Activated CD4-positive, CD25-positive, alpha-beta regulatory T cell (primary cell): ENCODE results near the gene PDZD4.

Experiments
- DNase-seq, 4 experiments: peaks; one replicate each; lab custom pipeline; 2025; lab: John Stamatoyannopoulos, UW

PDZD4 gene

DNA sequence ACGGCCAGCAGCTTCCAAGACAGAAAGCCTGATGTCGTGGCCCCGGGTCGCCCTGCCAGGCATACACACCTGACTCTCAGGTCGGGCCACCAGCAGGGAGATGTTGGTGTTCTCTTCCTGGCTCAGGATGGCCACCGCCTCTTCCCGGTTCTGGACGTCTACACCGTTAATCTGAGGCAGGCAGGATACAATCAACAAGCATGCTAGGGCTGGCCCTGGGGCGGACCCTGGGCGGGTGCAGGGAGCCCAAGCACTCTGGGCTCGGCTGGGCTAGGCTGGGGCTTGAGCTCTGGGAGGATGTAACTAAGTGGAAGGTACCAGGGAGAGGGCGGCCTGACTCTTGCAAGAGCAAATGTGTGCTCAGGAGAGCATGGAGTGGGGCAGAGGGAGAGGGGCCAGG is 24.9 kb downstream of the PDZD4 start:
- DNase-seq, result no peak

GRCh38 chrX:153804621-153805020 is 25.7 kb downstream of the PDZD4 start:
- no peak for DNase-seq

GRCh38 chrX:153804100-153804595 is 26.2 kb downstream of the PDZD4 start:
- no peak for DNase-seq

GRCh38 chrX:153803211-153804099 is 26.9 kb downstream of the PDZD4 start:
- DNase-seq, result no peak

DNA sequence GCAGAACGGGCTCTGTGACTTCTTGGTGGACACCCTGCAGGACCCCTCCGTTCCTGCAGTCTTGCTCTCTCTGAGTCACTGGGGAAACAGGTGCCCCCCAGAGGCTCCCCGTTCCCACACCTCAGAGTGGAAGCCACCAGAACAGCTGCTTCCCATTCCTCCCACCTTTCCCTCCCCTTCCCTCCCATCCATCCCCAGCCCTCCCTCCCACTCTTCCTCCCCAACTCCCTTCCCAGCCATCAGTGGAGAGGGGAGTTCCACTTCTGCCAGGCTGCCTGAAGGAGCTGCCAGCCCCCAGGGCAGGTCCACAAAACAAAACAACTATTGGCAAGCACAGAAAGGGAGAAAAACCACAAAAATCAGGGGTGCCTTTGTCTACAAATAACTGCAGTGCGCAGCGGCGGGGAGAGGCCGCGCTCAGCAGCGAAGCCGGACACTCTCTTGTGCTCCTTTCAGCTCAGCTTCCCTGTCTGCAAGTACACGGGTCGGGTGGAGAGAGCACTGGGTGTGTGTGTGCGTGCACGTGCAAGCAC is 27.8 kb downstream of the PDZD4 start:
- no peak for DNase-seq

- no peak for DNase-seq
Measured at GRCh38 chrX:153801669-153802068, 28.7 kb downstream of the PDZD4 start.

- no peak for DNase-seq
Measured at GRCh38 chrX:153800746-153801145, 29.6 kb downstream of the PDZD4 start.

- DNase-seq, result no peak
Measured at GRCh38 chrX:153800177-153800722, 30.1 kb downstream of the PDZD4 start.

GRCh38 chrX:153799326-153799725 is 31.0 kb downstream of the PDZD4 start:
- no peak for DNase-seq

DNA sequence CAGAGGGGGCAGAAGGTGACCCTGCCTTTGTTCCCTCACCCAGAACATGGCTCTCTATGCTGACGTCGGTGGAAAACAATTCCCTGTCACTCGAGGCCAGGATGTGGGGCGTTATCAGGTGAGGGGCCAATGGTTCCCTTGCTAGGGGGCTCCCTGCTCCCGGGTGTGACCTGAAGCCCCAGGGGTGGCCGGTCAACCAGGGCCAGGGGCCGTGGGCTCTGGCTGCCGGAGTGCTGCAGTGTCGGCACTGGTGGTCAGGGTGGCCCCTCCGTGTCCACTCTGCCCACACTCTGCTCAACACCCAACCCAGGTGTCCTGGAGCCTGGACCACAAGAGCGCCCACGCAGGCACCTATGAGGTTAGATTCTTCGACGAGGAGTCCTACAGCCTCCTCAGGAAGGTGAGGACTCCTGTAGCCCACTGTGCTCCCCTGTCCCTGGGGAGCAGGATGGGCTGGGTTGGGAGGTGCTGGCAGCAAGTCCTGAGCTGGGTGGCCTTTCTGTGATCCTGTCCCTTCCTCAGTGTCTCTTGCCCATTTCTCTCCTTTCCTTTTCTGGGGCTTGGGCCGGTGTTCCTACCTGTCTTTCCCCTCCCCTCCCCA is 32.8 kb downstream of the PDZD4 start:
- DNase-seq, result no peak

- no peak for DNase-seq
Measured at GRCh38 chrX:153794897-153795816, 35.2 kb downstream of the PDZD4 start.

DNA sequence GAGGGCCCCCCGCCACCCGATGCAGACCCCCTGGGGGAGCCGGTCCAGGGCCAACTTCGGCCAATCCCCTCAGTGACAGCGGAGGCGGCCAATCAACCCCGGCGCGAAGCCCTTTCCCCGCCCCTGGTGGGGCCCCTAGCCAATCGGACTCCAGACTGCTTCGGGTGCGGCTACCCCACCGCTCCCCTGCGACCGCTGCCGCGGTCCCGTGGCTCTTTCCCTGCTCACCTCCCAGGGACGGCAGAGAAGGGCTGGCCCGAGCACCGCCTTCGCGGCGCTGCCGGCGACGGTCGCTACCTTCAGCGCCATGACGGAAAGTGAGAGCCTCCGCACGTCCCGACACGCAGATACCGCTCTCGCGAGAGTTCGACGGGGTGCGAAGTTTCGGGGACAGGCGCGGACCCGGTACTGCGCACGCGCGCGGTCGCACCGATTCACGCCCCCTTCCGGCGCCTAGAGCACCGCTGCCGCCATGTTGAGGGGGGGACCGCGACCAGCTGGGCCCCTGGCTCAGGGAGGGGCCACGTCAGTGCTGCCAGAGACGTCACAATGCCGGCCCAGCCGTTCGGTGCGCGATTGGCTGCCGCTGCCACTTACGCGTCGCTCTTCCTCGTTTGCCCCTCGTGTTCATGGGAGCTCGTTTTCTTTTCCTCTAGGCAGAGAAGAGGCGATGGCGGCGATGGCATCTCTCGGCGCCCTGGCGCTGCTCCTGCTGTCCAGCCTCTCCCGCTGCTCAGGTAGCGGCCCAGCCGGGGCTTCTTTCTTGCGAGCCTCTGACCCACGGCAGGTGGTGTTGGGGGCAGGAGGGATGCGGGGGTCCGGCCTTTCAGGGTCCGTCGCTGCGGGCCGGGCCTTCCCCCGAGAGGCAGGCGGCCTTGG is 36.1 kb downstream of the PDZD4 start, which contains the start of the genes IDH3G and SSR4:
TSS of gene IDH3G (minus strand) at position 358 of the 879 bp plus-strand sequence. CDS start at position 309, 49 bp downstream.
TSS of gene SSR4 (plus strand) at position 651 of the 879 bp plus-strand sequence. CDS start at position 671, 20 bp downstream.
- DNase-seq, result peak; percentile 77 to 86 (median 86)

DNA sequence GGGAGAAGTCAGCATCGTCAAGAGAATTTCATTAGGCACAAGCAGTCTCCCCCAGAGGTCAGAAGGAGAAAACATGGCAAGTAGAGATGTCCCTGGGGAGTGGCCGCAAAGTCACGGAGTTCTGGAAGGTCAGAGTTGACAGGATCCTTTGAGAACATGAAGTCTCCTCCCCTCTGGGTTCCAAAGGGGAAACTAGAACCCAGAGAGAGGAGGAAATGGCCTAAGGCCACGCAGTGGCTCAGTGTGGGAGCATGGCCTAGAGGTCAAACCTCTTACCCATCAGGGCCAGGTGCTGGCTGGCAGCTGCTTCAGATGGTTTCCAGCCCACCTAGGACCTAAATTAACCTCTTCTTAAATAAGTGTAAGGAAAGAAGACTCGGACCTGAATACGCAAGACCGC is 37.1 kb downstream of the PDZD4 start:
- DNase-seq, result no peak

DNA sequence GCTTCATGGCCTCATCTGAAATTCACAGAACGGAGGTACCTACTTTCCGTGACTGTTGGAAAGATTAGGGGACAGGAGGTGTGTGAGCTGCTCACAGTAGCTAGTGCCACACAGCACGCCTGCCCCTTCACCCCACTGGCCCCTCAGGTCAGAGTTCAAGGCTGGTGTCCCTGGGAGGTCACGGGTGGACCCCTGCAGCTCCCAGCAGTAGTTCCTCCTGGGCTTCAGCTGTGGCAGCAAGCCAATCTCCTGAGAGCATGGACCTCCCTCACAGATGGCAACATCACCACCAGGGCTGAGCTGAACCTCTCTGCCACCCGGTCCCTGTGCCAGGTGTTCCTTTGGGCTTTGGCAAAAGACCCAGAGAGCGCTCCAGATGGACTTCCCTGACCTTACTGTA is 38.0 kb downstream of the PDZD4 start:
- no peak for DNase-seq

DNA sequence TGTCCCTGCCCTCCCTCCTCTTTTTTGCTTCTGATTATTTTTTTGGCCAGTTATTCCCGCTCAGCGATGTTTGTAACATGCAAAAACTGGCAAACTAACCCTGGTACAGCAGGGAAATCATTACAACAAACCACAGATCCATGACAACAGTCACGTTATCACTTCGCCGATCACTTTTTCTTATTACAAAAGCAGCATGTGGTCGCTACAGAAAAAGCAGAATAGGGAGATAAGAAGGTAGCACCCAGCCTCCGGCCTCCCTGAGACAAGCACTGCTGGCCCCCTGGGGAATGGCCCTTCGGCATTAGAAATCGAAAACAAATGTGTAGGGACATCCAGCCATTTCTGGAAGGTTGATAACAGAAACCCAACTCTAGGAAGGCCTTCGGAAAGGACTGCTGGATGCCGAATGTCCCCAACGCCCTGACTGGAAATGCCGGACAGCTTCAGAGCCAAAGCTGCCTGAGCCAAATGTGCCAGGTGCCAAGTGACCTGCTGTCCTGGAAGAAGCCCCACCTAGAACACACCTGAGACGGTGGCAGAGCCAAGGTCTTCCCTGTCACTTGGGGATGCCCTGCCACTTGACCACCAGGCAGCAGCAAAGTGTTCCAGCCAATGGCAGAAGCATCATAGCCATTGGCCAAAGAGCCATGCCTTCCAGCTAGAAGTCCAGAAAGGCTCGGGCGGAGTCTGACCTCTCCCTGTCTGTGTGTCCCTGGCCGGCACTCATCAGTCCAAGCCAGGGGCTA is 39.1 kb downstream of the PDZD4 start:
- no peak for DNase-seq

DNA sequence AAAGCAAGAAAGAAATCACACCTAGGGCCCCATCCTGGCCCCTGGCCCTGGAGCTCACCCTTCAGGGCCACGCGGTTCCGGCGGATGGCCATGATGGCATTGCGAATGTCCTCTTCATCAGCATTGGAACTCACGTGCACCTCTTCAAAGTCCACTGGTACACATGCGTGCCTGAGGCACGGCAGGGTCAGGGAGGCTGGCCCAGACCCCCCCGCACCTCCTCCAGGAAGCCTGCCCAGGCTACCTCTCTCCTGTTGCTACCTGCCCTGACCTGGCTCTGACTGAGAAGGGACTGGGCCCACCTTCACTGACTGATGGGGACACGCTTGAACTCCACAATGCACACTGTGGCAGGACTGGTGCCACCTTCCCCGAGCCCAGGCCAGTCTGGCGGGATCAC is 40.7 kb downstream of the PDZD4 start:
- DNase-seq, result no peak

DNA sequence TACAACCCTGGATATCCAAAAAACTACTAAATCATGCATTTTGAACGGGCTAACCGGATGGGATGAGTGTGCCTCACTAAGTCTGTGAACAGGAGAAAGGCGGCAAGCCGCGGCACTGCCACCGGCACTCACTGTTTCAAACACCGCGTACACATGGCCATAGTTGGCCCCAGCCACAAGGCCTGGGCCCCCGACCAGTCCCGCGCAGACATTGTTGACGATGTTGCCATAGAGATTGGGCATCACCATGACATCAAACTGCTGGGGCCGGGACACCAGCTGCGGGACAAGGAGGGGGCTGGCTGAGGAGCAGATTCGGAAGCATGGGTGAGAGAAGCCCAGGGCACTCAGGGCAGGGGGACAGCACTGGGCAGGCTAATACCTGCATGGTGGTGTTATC is 43.7 kb downstream of the PDZD4 start:
- DNase-seq, result no peak

GRCh38 chrX:153784325-153784967 is 45.9 kb downstream of the PDZD4 start:
- DNase-seq, result no peak

DNA sequence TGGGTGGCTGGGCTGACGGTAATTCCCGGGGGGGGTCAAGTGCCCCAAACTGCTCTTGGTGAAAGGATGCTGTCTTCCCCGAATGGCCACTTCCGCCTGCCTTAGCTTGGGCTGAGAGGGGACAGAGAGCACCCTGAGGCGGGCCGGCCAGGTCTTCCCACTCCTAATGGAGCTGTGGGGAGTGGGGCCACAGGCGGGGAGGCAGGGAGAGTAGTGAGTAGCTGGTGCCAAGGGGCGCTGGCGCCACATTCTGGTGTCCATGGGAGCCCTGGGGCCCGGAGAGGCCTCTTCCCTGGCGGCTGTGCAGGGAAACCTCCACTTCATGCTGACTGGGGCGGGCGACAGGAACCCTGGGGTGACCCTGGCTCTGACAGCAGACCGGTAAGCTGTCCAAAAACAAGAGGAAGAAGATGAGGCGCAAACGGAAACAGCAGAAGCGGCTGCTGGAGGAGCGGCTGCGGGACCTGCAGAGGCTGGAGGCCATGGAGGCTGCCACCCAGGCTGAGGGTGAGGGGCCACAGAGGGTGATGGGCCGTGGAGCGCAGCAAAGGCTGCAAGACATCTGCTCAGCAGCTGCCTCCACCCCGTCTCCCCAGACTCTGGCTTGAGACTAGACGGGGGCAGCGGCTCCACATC is 46.8 kb downstream of the PDZD4 start:
- no peak for DNase-seq
